Spleen (tissue), 7 donors: ENCODE data around the gene HTATSF1.

Source experiments
- POLR2A ChIP-seq, 3 donors: fragments of 450-650 bp; IDR thresholded peaks; one replicate each; pipeline ENCODE4 v1.5.1; 2017; ENCODE audit warnings: antibody characterized with exemption in 3 of 3, mild to moderate bottlenecking in 1 of 3
- POLR2AphosphoS5 ChIP-seq, 3 donors: sonication (generic); formaldehyde crosslinking; IDR thresholded peaks; one replicate each; pipeline ENCODE4 v1.5.1; 2017; ENCODE audit warnings: antibody characterized with exemption in 3 of 3
- TF ChIP-seq, protein P1 (sequence below), 11 experiments: fragments of 200-600 bp in 7 of 11; fragments of 450-650 bp in 4 of 11; sonication (generic) in 4 of 11; IDR thresholded peaks in 8 of 11; conservative IDR thresholded peaks in 3 of 11; 1 replicate in 7 of 11; 2 replicates in 4 of 11; pipeline versions ENCODE4 v1.4.0 to v1.8.0; 2016 to 2021; ENCODE audit warnings: antibody characterized with exemption in 11 of 11, inconsistent platforms in 4 of 11, mild to moderate bottlenecking in 1 of 11
- donor health status: DM: no; HTN: no; CAD: no; lungs with moderate emphysema.
- donor health status: DM: no; HTN: no; CAD: no.
- donor health status: DM: no; HTN: no; CAD: no.

- TF ChIP-seq, protein P1, sequence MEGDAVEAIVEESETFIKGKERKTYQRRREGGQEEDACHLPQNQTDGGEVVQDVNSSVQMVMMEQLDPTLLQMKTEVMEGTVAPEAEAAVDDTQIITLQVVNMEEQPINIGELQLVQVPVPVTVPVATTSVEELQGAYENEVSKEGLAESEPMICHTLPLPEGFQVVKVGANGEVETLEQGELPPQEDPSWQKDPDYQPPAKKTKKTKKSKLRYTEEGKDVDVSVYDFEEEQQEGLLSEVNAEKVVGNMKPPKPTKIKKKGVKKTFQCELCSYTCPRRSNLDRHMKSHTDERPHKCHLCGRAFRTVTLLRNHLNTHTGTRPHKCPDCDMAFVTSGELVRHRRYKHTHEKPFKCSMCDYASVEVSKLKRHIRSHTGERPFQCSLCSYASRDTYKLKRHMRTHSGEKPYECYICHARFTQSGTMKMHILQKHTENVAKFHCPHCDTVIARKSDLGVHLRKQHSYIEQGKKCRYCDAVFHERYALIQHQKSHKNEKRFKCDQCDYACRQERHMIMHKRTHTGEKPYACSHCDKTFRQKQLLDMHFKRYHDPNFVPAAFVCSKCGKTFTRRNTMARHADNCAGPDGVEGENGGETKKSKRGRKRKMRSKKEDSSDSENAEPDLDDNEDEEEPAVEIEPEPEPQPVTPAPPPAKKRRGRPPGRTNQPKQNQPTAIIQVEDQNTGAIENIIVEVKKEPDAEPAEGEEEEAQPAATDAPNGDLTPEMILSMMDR (IDR thresholded peaks at IDR 0.05 in 8 of 11, conservative IDR thresholded peaks at IDR 0.05 in 3 of 11): no peak
- no peak for TF ChIP-seq POLR2AphosphoS5 (IDR thresholded peaks at IDR 0.05)
- no peak for TF ChIP-seq POLR2A (IDR thresholded peaks at IDR 0.05)
Observed at GRCh38 chrX:136493011-136493410, 4.4 kb upstream of the HTATSF1 start.
